GM20000 (cell line): ENCODE data around the gene MATN4.
"Not testable (repeated sequence)": the region's sequence is repeated elsewhere in the genome, so short reads cannot be mapped to it uniquely, and the experiment has no call there.

ENCODE experiments used
- DNase-seq: peaks from one replicate; pipeline ENCODE4 v3.0.0; 2012; ENCODE audit warnings: low spot score
- CTCF ChIP-seq: IDR thresholded peaks from 2 replicates; pipeline ENCODE4 v1.5.1; 2012; ENCODE audit warnings: mild to moderate bottlenecking, control low read depth; ENCODE audit errors: extremely low read depth, missing control alignments

The MATN4 gene

GRCh38 chr20:45308117-45308778 lies at the start of gene MATN4:
MATN4 (minus strand) TSS chr20:45308299; CDS start chr20:45305582, 2,717 bp downstream.
- no peak for TF ChIP-seq CTCF
- DNase-seq = peak; percentile 7

GRCh38 chr20:45355209-45356084 lies 47.3 kb upstream of the MATN4 start:
- DNase-seq = no peak
- no peak for TF ChIP-seq CTCF

GRCh38 chr20:45354423-45355208 lies 46.5 kb upstream of the MATN4 start:
- TF ChIP-seq CTCF = no peak

GRCh38 chr20:45353746-45354145 lies 45.6 kb upstream of the MATN4 start:
- no peak for DNase-seq
- TF ChIP-seq CTCF = no peak

More at GRCh38 chr20:45354423-45355208, 46.5 kb upstream of the MATN4 start:
- DNase-seq = no peak

- DNase-seq = no peak
- TF ChIP-seq CTCF = no peak
Measured at GRCh38 chr20:45352729-45353128, 44.6 kb upstream of the MATN4 start.

GRCh38 chr20:45350795-45351194 lies 42.7 kb upstream of the MATN4 start:
- not testable (repeated sequence) for DNase-seq

GRCh38 chr20:45350217-45350616 lies 42.1 kb upstream of the MATN4 start:
- no peak for DNase-seq
- no peak for TF ChIP-seq CTCF
